ENCODE measurements around the gene NT5DC1.

The NT5DC1 gene

GRCh38 chr6:116100419-116101301 lies at the start of gene NT5DC1:
NT5DC1 (plus strand) TSS chr6:116100853; CDS start chr6:116100931, 78 bp downstream.
- TF ChIP-seq CTCF (IDR thresholded peaks at IDR 0.05; ENCODE audit: control insufficient read depth, insufficient read depth, low read depth, low read length, missing control alignments) = no peak
- H3K4me3 ChIP-seq (ENCODE audit: control insufficient read depth, low read depth, low read length) = peak within 1 kb of the TSS; percentile 84
- no peak for DNase-seq (ENCODE audit: low read depth)

- no peak overlapping the region for H3K4me3 ChIP-seq (ENCODE audit: control insufficient read depth, low read depth, low read length)
- DNase-seq (ENCODE audit: low read depth) = no peak
- no peak for TF ChIP-seq CTCF (IDR thresholded peaks at IDR 0.05; ENCODE audit: control insufficient read depth, insufficient read depth, low read depth, low read length, missing control alignments)
Measured at GRCh38 chr6:116051244-116051643, 49.4 kb upstream of the NT5DC1 start.

GRCh38 chr6:116055513-116055912 lies 45.1 kb upstream of the NT5DC1 start:
- H3K4me3 ChIP-seq (ENCODE audit: control insufficient read depth, low read depth, low read length) = no peak overlapping the region
- no peak for DNase-seq (ENCODE audit: low read depth)
- TF ChIP-seq CTCF (IDR thresholded peaks at IDR 0.05; ENCODE audit: control insufficient read depth, insufficient read depth, low read depth, low read length, missing control alignments) = no peak

- TF ChIP-seq CTCF (IDR thresholded peaks at IDR 0.05; ENCODE audit: control insufficient read depth, insufficient read depth, low read depth, low read length, missing control alignments) = no peak
- no peak overlapping the region for H3K4me3 ChIP-seq (ENCODE audit: control insufficient read depth, low read depth, low read length)
- no peak for DNase-seq (ENCODE audit: low read depth)
Measured at GRCh38 chr6:116057766-116058165, 42.9 kb upstream of the NT5DC1 start.

- DNase-seq (ENCODE audit: low read depth) = no peak
- peak overlapping the region; percentile 31 for H3K4me3 ChIP-seq (ENCODE audit: control insufficient read depth, low read depth, low read length)
- TF ChIP-seq CTCF (IDR thresholded peaks at IDR 0.05; ENCODE audit: control insufficient read depth, insufficient read depth, low read depth, low read length, missing control alignments) = no peak
Measured at GRCh38 chr6:116059713-116060571, 40.7 kb upstream of the NT5DC1 start.

GRCh38 chr6:116060572-116061283 lies 39.9 kb upstream of the NT5DC1 start, which contains the start of gene FRK:
FRK (minus strand) TSS chr6:116060891; CDS start chr6:116060311, 580 bp downstream.
- H3K4me3 ChIP-seq (ENCODE audit: control insufficient read depth, low read depth, low read length) = peak within 1 kb of the TSS; percentile 31
- peak; percentile 47 for TF ChIP-seq CTCF (IDR thresholded peaks at IDR 0.05; ENCODE audit: control insufficient read depth, insufficient read depth, low read depth, low read length, missing control alignments)
- no peak for DNase-seq (ENCODE audit: low read depth)

Measured in AG09309 (cell line).